ENCODE data around the gene ABHD5.

The ABHD5 gene

GRCh38 chr3:43686700-43687498, 3.8 kb upstream of the ABHD5 start:
- no peak for DNase-seq

GRCh38 chr3:43687499-43687811, 3.3 kb upstream of the ABHD5 start:
- no peak for DNase-seq

GRCh38 chr3:43688245-43688650, 2.5 kb upstream of the ABHD5 start:
- DNase-seq = no peak

- DNase-seq = no peak
Measured at GRCh38 chr3:43689166-43689565, 1.6 kb upstream of the ABHD5 start.

- no peak for DNase-seq
Measured at GRCh38 chr3:43689766-43690399, 855 bp upstream of the ABHD5 start.

GRCh38 chr3:43691120-43691995, 620 bp downstream of the ABHD5 start:
- DNase-seq = no peak

GRCh38 chr3:43692085-43692855, 1.5 kb downstream of the ABHD5 start:
- no peak for DNase-seq

- DNase-seq = no peak
Measured at GRCh38 chr3:43692971-43693370, 2.2 kb downstream of the ABHD5 start.

- no peak for DNase-seq
Measured at GRCh38 chr3:43693594-43693993, 2.9 kb downstream of the ABHD5 start.

GRCh38 chr3:43695443-43695842, 4.7 kb downstream of the ABHD5 start:
- DNase-seq = no peak

GRCh38 chr3:43695863-43696262, 5.1 kb downstream of the ABHD5 start:
- DNase-seq = no peak

- no peak for DNase-seq
Measured at GRCh38 chr3:43696441-43696840, 5.7 kb downstream of the ABHD5 start.

GRCh38 chr3:43696881-43697280, 6.1 kb downstream of the ABHD5 start:
- DNase-seq = no peak

- DNase-seq = no peak
Measured at GRCh38 chr3:43699864-43700263, 9.1 kb downstream of the ABHD5 start.

GRCh38 chr3:43704697-43705096, 14.0 kb downstream of the ABHD5 start:
- DNase-seq = no peak

GRCh38 chr3:43706342-43706741, 15.6 kb downstream of the ABHD5 start:
- no peak for DNase-seq

GRCh38 chr3:43707266-43707665, 16.5 kb downstream of the ABHD5 start:
- DNase-seq = no peak

- no peak for DNase-seq
Measured at GRCh38 chr3:43707998-43708397, 17.3 kb downstream of the ABHD5 start.

- no peak for DNase-seq
Measured at GRCh38 chr3:43709022-43709421, 18.3 kb downstream of the ABHD5 start.

GRCh38 chr3:43710607-43711006, 19.9 kb downstream of the ABHD5 start:
- no peak for DNase-seq

GRCh38 chr3:43718296-43718695, 27.6 kb downstream of the ABHD5 start:
- no peak for DNase-seq

- no peak for DNase-seq
Measured at GRCh38 chr3:43723121-43723734, 32.5 kb downstream of the ABHD5 start.

GRCh38 chr3:43726521-43726920, 35.8 kb downstream of the ABHD5 start:
- DNase-seq = no peak

All from SHP77 treated with DMSO at 0.1 percent for 48 hours (cell line).